PC-9 (cell line): ENCODE data around the gene NUP160. TPM values are rescaled to one million over a fixed set of nuclear protein-coding genes. Genes with fewer than 3 reads are reported as not detected.
"Not testable (repeated sequence)": the region's sequence is repeated elsewhere in the genome, so short reads cannot be mapped to it uniquely, and the experiment has no call there.

Source experiments
- BruUV-seq: library from RNA; stranded (reverse); fragments of 400-500 nt; replicated peaks from 2 replicates; lab custom pipeline; 2021; lab: Mats Ljungman, UMichigan
- CTCF ChIA-PET: fragments of 300-600 bp; sonication (Branson Sonifier 250); formaldehyde crosslinking; loops from one replicate; lab custom pipeline; 2022; ENCODE audit warnings: antibody characterized with exemption; lab: Charles Lee
- POLR2A ChIA-PET: fragments of 300-600 bp; sonication (Branson Sonifier 250); formaldehyde crosslinking; loops from one replicate; lab custom pipeline; 2022; ENCODE audit warnings: antibody characterized with exemption; ENCODE audit not compliant: unreplicated experiment; lab: Charles Lee
- DNase-seq, 2 experiments: peaks; one replicate each; pipeline versions ENCODE4 v3.0.0 to v3.0.0-alpha.2; 2015 to 2022; ENCODE audit warnings: mixed read lengths in 1 of 2
- H2AFZ ChIP-seq: fragments of 200-600 bp; sonication (generic); 2 replicates; pipeline ENCODE4 v1.8.1; 2017; ENCODE audit warnings: antibody characterized with exemption
- H3F3A ChIP-seq: fragments of 200-600 bp; sonication (generic); 2 replicates; pipeline ENCODE4 v1.8.1; 2017; ENCODE audit warnings: antibody characterized with exemption, mild to moderate bottlenecking, low read depth; ENCODE audit not compliant: insufficient read depth
- H3K27ac ChIP-seq: fragments of 200-600 bp; sonication (generic); 2 replicates; pipeline ENCODE4 v1.6.1; 2016; ENCODE audit warnings: mixed run types
- H3K27me3 ChIP-seq: fragments of 200-600 bp; sonication (generic); 2 replicates; pipeline ENCODE4 v1.6.1; 2016; ENCODE audit warnings: low read depth, mixed run types; ENCODE audit not compliant: insufficient read depth
- H3K36me3 ChIP-seq: fragments of 200-600 bp; sonication (generic); 2 replicates; pipeline ENCODE4 v1.6.1; 2016; ENCODE audit warnings: low read depth, mixed run types
- H3K4me1 ChIP-seq: fragments of 200-600 bp; sonication (generic); replicated peaks from 2 replicates; pipeline ENCODE4 v1.6.1; 2016; ENCODE audit warnings: mixed run types; ENCODE audit not compliant: insufficient read depth
- H3K4me2 ChIP-seq: fragments of 200-600 bp; sonication (generic); 2 replicates; pipeline ENCODE4 v1.6.1; 2017; ENCODE audit warnings: mixed run types
- H3K4me3 ChIP-seq: fragments of 200-600 bp; sonication (generic); 2 replicates; pipeline ENCODE4 v1.6.1; 2016; ENCODE audit warnings: mixed run types
- H3K79me2 ChIP-seq: fragments of 200-600 bp; sonication (generic); 2 replicates; pipeline ENCODE4 v1.6.1; 2017; ENCODE audit warnings: low read depth, mixed run types
- H3K9me2 ChIP-seq: fragments of 200-600 bp; sonication (generic); 2 replicates; pipeline ENCODE4 v1.8.1; 2017; ENCODE audit warnings: mild to moderate bottlenecking; ENCODE audit not compliant: insufficient read depth
- H3K9me3 ChIP-seq: fragments of 200-600 bp; sonication (generic); 2 replicates; pipeline ENCODE4 v1.8.1; 2016; ENCODE audit warnings: low read depth; ENCODE audit not compliant: insufficient read depth
- H4K20me1 ChIP-seq: fragments of 200-600 bp; sonication (generic); 2 replicates; pipeline ENCODE4 v1.8.1; 2017; ENCODE audit not compliant: insufficient read depth
- EZH2 ChIP-seq: fragments of 200-600 bp; sonication (generic); IDR thresholded peaks from 2 replicates; pipeline ENCODE4 v1.8.0; 2017; ENCODE audit warnings: antibody characterized with exemption, low read depth
- intact Hi-C: fragments of 100-400 bp; cut with micrococcal nuclease; formaldehyde crosslinking; loops from one replicate; pipeline ENCODE4 v1.10.0; 2022; ENCODE audit not compliant: unreplicated experiment
- total RNA-seq: library from RNA; stranded (reverse); gene quantifications from 2 replicates; pipeline ENCODE4 v1.2.3, GENCODE V29; 2021
- TF ChIP-seq, protein P1 (sequence below): fragments of 200-600 bp; sonication (generic); conservative IDR thresholded peaks from 2 replicates; pipeline ENCODE4 v1.6.1; 2017; ENCODE audit warnings: mixed run types, antibody characterized with exemption, mild to moderate bottlenecking, moderate library complexity

NUP160 gene
- total RNA-seq, 1 experiment from 2014 or later, result 73.2 TPM

- no peaks in the 10 kb centered on the region for H3K9me2 ChIP-seq
- H3K4me1 ChIP-seq, result no peaks in the 10 kb centered on the region
- H3K36me3 ChIP-seq, result peaks cover 20% of the 10 kb centered on the region; the same call in 1 of the 2 replicates
- no TSS peak for BruUV-seq
- peaks cover 14% of the 10 kb centered on the region; the same call in 1 of the 2 replicates for H4K20me1 ChIP-seq
- no peak overlapping the region for H2AFZ ChIP-seq
- peaks cover 42% of the 10 kb centered on the region for H3K79me2 ChIP-seq
- POLR2A ChIA-PET, result no interaction called here
- no peak overlapping the region for H3K4me3 ChIP-seq
- H3K9me3 ChIP-seq, result no peaks in the 10 kb centered on the region
- H3F3A ChIP-seq, result peaks cover 3% of the 10 kb centered on the region; the same call in 1 of the 2 replicates
- no peak for DNase-seq
- H3K27ac ChIP-seq, result no peak overlapping the region
- TF ChIP-seq, protein P1, sequence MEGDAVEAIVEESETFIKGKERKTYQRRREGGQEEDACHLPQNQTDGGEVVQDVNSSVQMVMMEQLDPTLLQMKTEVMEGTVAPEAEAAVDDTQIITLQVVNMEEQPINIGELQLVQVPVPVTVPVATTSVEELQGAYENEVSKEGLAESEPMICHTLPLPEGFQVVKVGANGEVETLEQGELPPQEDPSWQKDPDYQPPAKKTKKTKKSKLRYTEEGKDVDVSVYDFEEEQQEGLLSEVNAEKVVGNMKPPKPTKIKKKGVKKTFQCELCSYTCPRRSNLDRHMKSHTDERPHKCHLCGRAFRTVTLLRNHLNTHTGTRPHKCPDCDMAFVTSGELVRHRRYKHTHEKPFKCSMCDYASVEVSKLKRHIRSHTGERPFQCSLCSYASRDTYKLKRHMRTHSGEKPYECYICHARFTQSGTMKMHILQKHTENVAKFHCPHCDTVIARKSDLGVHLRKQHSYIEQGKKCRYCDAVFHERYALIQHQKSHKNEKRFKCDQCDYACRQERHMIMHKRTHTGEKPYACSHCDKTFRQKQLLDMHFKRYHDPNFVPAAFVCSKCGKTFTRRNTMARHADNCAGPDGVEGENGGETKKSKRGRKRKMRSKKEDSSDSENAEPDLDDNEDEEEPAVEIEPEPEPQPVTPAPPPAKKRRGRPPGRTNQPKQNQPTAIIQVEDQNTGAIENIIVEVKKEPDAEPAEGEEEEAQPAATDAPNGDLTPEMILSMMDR, result no peak
- TF ChIP-seq EZH2, result no peak
- no peaks in the 10 kb centered on the region for H3K27me3 ChIP-seq
- intact Hi-C loops, result loop anchor here (5.0 kb wide), 1 partner anchor 41 kb away; no protein-coding TSS in a partner anchor
- H3K4me2 ChIP-seq, result no peak overlapping the region
- CTCF ChIA-PET, result interaction anchor here (0.6 to 0.7 kb wide), 2 partner anchors 96 to 552 kb away, joined by 3 to 4 read pairs; no protein-coding TSS in a partner anchor
Observed at GRCh38 chr11:47828284-47828683, 19.9 kb downstream of the NUP160 start.

DNA sequence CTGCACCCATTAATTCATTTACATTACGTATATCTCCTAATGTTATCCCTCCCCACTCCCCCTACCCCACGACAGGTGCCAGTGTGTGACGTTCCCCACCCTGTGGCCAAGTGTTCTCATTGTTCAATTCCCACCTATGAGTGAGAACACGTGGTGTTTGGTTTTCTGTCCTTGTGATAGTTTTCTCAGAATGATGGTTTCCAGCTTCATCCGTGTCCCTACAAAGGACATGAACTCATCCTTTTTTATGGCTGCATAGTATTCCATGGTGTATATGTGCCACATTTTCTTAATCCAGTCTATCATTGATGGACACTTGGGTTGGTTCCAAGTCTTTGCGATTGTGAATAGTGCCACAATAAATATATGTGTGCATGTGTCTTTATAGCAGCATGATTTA is 25.5 kb downstream of the NUP160 start:
- intact Hi-C loops, result not testable (repeated sequence)

GRCh38 chr11:47819743-47820142 is 28.4 kb downstream of the NUP160 start:
- DNase-seq, result no peak
- TF ChIP-seq, protein P1, result no peak
- TF ChIP-seq EZH2, result no peak
- Histone ChIP-seq H3K27ac (no peak overlapping the region), H3K4me2 (no peak overlapping the region), H3K9me3 (no peaks in the 10 kb centered on the region), H4K20me1 (no peaks in the 10 kb centered on the region), H3K79me2 (no peaks in the 10 kb centered on the region), H3K9me2 (no peaks in the 10 kb centered on the region), H3K27me3 (no peaks in the 10 kb centered on the region), H3K4me1 (no peaks in the 10 kb centered on the region), H2AFZ (no peak overlapping the region), H3K36me3 (peaks cover 43% of the 10 kb centered on the region), H3K4me3 (no peak overlapping the region), H3F3A (peaks cover 20% of the 10 kb centered on the region)
- POLR2A ChIA-PET, result no interaction called here
- intact Hi-C loops, result loop anchor here (10.0 kb wide), 1 partner anchor 95 kb away; no protein-coding TSS in a partner anchor
- no TSS peak for BruUV-seq
- CTCF ChIA-PET, result no interaction called here

More for the DNA sequence above, 25.5 kb downstream of the NUP160 start:
- H3K9me2 ChIP-seq, H3K27me3 ChIP-seq, H3K4me3 ChIP-seq, H3K4me1 ChIP-seq, H2AFZ ChIP-seq, POLR2A ChIA-PET, BruUV-seq, H3K9me3 ChIP-seq, DNase-seq, H3K4me2 ChIP-seq, H3K27ac ChIP-seq, H4K20me1 ChIP-seq, CTCF ChIA-PET: not testable (repeated sequence)
- Histone ChIP-seq H3K79me2 (peaks cover 12% of the 10 kb centered on the region), H3F3A (peaks cover 12% of the 10 kb centered on the region), H3K36me3 (peaks cover 36% of the 10 kb centered on the region)

DNA sequence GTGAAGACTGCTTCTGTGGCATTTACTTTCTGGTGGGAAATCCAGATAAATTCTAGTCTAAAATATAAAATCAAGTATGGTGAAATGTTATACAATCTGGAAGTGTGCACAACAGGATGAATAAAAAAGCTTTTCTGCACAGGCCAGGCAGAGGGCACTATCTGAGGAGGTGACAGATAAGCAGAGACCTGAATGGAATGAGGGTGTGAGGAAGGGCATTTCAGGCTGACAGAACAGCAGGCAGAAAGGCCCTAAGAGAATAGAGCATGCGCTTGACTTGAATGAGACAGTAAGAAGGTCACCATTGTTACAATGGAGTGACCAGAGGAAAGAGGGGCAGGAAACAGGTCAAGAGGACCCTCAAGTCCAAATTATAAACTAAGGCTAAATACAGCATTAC is 47.4 kb downstream of the NUP160 start:
- TF ChIP-seq EZH2, result no peak
- TF ChIP-seq, protein P1, result no peak
- POLR2A ChIA-PET, result no interaction called here
- H3K27ac ChIP-seq, result no peak overlapping the region
- H3F3A ChIP-seq, result no peaks in the 10 kb centered on the region
- H3K79me2 ChIP-seq, result no peaks in the 10 kb centered on the region
- H3K4me1 ChIP-seq, result no peaks in the 10 kb centered on the region
- intact Hi-C loops, result loop anchor here (10.0 kb wide), 1 partner anchor 334 kb away; no protein-coding TSS in a partner anchor
- H3K9me3 ChIP-seq, result no peaks in the 10 kb centered on the region
- no TSS peak for BruUV-seq
- no peaks in the 10 kb centered on the region for H3K27me3 ChIP-seq
- no peaks in the 10 kb centered on the region for H3K9me2 ChIP-seq
- DNase-seq, result no peak
- CTCF ChIA-PET, result interaction anchor here (0.7 kb wide), 1 partner anchor 14 kb away, joined by 3 read pairs; no protein-coding TSS in a partner anchor
- H2AFZ ChIP-seq, result no peak overlapping the region
- peaks cover 50% of the 10 kb centered on the region for H3K36me3 ChIP-seq
- H4K20me1 ChIP-seq, result peaks cover 4% of the 10 kb centered on the region
- H3K4me3 ChIP-seq, result no peak overlapping the region
- no peak overlapping the region for H3K4me2 ChIP-seq
